GM18909 (cell line): Measurements from ENCODE around the gene TDRD12.
"Not testable (repeated sequence)": the region's sequence is repeated elsewhere in the genome, so short reads cannot be mapped to it uniquely, and the experiment has no call there.

ENCODE experiments used
- ATAC-seq: cut with Tn5 transposase; IDR thresholded peaks from one replicate; pipeline ENCODE4 v1.9.1; 2021; ENCODE audit warnings: mild to moderate bottlenecking; ENCODE audit not compliant: unreplicated experiment, poor library complexity

TDRD12 gene

DNA sequence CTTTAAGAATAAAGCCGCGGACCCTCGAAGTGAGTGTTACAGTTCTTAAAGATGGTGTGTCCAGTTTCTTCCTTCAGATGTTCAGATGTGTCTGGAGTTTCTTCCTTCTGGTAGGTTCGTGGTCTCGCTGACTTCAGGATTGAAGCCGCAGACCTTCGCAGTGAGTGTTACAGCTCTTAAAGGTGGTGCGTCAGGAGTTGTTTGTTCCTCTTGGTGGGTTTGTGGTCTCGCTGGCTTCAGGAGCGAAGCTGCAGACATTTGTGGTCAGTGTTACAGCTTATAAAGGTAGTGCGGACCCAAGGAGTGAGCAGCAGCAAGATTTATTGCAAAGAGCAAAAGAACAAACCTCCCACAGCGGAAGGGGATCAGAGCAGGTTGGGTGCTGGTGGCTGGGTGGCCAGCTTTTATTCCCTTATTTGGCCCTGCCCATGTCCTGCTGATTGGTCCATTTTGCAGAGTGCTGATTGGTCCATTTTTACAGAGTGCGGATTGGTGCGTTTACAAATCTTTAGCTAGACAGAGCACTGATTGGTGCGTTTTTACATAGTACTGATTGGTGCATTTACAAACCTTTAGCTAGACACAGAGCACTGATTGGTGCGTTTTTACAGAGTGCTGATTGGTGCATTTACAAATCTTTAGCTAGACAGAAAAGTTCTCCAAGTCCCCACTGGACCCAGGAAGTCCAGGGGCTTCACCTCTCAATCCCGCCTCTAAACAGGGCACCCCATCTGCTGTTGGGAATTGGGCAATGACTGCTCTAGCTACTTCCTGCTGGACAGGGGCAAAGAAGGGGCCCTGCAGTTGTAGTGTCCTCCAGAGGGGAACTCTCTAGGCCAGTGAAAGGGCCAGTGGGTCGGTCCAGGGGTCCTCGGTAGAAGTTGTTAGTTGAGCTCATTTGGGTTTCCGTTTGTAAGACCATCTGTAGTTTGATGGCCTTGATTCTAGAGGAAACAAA is 26.1 kb upstream of the TDRD12 start:
- ATAC-seq = not testable (repeated sequence)

GRCh38 chr19:32694316-32694715 is 25.3 kb upstream of the TDRD12 start:
- ATAC-seq = not testable (repeated sequence)

- not testable (repeated sequence) for ATAC-seq
These were observed 24.7 kb upstream of the TDRD12 start for GRCh38 chr19:32694851-32695250.

DNA sequence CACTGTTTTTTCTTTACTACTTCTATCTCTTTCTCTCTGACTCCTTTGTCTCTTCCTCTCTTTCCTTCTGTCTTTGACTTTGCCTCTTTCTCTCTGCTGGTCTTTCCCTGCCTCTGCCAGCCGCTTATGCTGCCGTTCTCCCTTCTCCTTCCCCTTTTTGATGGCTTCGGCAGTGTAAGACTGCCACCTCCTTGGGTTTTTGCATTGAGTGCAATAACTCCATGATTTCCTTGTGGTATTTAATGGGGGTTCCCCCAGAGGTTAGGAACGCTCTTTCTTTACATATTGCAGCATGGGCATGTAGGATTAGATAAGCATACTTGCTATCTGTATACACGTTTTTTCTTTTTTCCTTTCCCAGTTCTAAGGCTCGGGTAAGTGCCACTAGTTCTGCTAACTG is 24.1 kb upstream of the TDRD12 start:
- ATAC-seq = not testable (repeated sequence)

GRCh38 chr19:32696771-32697170 is 22.8 kb upstream of the TDRD12 start:
- not testable (repeated sequence) for ATAC-seq

DNA sequence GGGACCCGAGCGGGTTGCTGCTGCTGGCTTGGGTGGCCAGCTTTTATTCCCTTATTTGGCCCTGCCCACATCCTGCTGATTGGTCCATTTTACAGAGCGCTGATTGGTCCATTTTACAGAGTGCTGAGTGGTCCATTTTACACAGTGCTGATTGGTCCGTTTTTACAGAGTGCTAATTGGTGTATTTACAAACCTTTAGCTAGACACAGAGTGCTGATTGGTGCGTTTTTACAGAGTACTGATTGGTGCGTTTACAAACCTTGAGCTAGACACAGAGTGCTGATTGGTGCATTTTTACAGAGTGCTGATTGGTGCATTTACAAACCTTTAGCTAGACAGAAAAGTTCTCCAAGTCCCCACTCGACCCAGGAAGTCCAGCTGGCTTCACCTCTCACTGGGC is 19.4 kb upstream of the TDRD12 start:
- not testable (repeated sequence) for ATAC-seq

GRCh38 chr19:32702010-32702409 is 17.6 kb upstream of the TDRD12 start:
- ATAC-seq = no peak

- not testable (repeated sequence) for ATAC-seq
These were observed 15.6 kb upstream of the TDRD12 start for GRCh38 chr19:32704006-32704405.

- no peak for ATAC-seq
These were observed 11.1 kb upstream of the TDRD12 start for GRCh38 chr19:32708457-32708856.

GRCh38 chr19:32709032-32709431 is 10.5 kb upstream of the TDRD12 start:
- no peak for ATAC-seq

- ATAC-seq = no peak
These were observed 7.8 kb upstream of the TDRD12 start for GRCh38 chr19:32711747-32712146.

GRCh38 chr19:32716203-32716602 is 3.4 kb upstream of the TDRD12 start:
- ATAC-seq = not testable (repeated sequence)

DNA sequence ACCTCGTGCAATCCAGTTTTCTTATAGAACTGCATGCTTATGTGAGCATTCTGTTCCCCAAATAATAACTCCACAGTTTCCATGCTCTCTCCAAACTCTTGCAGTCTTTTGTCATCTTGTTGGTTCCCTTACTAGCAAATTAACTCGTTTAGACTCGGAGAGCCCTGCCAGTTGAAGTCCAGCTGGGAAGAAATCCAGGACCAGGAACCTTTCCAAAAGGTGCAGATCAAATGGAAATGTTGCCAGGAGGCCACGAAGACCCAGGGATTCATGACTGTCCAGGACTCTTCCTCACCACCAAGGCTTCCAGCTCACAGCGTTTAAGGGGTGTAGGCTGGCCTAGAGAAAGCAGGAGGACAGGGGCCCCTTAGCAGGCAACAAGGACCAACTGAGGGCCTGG is 2.1 kb upstream of the TDRD12 start:
- ATAC-seq = no peak

DNA sequence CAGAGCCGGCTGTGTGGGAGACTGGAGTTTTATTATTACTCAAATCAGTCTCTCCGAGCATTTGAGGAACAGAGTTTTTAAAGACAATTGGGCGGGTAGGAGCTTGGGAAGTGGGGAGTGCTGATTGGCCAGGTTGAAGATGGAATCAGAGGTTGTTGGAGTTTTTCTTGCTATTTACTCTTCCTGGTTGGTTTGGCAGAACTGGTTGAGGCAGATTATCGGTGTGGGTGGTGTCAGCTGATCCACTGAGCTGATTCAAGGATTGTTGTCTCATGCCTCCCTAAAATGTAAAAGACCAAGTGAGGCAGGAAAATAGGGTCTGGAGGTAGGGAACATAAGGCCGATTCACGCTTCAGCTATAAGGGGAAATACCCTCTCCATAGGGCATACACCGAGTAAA is 1.3 kb upstream of the TDRD12 start:
- ATAC-seq = no peak

GRCh38 chr19:32720216-32720935 is 809 bp downstream of the TDRD12 start:
- no peak for ATAC-seq

DNA sequence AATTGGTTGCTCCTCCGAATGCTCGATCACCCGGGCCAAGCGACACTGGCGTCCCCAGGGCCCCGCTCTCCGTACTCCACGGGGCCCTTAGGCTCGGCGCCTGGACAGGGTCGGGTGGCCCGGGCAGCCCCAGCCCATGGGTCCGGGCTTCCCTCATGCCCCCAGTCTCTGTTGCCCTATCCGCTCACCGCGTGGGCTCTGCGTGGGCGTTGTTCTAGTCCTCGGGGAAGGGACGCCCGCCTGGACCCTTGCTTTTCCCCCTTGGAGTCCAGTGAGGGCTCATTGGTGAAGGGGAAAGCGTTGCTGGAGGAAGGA is 1.3 kb downstream of the TDRD12 start:
- no peak for ATAC-seq

GRCh38 chr19:32735936-32736335 is 16.4 kb downstream of the TDRD12 start:
- ATAC-seq = no peak

DNA sequence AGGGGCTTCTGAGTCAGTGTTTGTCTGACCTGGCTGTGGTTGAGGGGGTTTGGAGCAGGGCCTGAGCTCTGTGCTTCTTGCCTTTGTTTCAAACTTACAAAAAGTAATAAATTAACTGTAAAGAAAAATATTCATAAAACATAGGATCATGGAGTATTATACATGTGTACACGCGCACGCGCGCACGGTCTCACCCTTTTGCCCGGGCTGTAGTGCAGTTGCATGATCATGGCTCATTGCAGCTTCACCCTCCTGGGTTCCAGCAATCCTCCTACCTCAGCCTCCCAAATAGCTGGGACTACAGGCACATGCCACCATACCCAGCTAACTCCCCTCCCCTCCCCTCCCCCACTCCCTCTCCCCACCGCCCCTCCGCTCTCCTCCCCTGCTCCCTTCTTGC is 23.5 kb downstream of the TDRD12 start:
- no peak for ATAC-seq

DNA sequence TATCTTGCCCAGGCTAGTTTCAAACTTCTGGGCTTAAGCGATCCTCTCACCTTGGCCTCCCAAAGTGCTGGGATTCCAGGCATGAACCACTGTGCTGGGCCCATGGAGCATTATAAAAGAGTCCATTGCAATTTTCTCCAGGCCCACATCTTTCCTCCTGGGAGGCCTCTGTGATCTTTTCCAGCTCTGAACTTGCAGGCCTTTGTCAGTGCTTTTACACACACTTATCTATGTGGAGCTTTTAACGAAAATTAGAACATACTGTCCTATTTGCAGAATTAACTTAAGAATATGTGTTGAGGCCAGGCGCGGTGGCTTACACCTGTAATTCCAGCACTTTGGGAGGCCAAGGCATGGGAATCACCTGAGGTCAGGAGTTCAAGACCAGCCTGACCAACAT is 23.9 kb downstream of the TDRD12 start:
- ATAC-seq = no peak

DNA sequence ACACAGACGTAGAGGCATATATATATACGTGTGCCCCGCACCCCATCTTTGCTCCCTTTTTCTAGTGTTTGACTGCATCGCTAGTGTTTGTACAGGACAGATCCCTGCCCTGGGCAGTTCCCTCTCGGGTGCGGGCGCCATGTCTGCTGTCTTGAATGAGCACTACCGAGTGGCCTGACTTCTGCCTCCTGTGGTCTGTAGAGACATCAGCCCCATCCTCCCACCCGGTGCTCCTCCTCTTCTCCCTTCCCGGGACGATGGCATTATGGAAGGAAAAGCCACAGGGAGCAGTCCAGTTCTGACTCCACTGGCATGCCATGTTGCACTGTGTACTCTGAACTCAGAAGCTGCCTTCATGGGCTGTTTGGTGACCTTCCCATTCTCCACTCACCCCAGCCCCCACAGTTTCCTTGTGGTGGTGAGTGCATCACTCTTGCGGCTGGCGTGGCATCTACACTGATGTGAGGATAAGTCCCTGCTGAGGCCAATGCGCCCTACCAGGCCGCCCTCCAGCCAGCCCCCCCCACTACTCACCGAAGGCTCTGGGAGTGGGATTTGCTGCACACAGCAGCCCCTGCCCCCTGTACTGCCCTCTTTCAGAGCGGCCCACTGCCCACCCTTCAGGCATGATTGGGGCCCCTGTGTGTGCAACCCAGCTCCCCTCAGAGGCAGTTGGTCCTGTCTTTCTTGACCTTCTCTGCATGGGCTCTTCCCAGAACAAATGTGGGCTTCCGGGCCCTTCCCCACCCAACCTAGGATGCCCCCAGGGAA is 25.2 kb downstream of the TDRD12 start:
- ATAC-seq = no peak
